ENCODE data around the gene CCDC182. TPM values are rescaled to one million over a fixed set of nuclear protein-coding genes. Genes with fewer than 3 reads are reported as not detected.

CCDC182 gene
- total and polyA plus RNA-seq, 7 donors, result not detected

- intact Hi-C loops (cut with DNase I), result no loop called here
- Histone ChIP-seq H3K27ac (no peak overlapping the region), H3K4me3 (no peak overlapping the region), H3K9me3 (no peaks in the 10 kb centered on the region), H3K36me3 (no peaks in the 10 kb centered on the region), H3K4me1 (no peaks in the 10 kb centered on the region), H3K27me3 (no peaks in the 10 kb centered on the region)
- TF ChIP-seq CTCF (IDR thresholded peaks at IDR 0.05), result no peak
- TF ChIP-seq POLR2AphosphoS5 (IDR thresholded peaks at IDR 0.05), result no peak
- TF ChIP-seq EP300 (IDR thresholded peaks at IDR 0.05), result no peak
- no peak for TF ChIP-seq POLR2A (IDR thresholded peaks at IDR 0.05)
- WGBS, 2 donors, result 92 to 95% methylated on average over 7 of the region's 7 CpGs
- no peak for DNase-seq
Observed at GRCh38 chr17:57697197-57697596, 47.9 kb downstream of the CCDC182 start.

- no peaks in the 10 kb centered on the region for H3K27me3 ChIP-seq
- H3K27ac ChIP-seq, result no peak overlapping the region
- no peak for TF ChIP-seq POLR2AphosphoS5 (IDR thresholded peaks at IDR 0.05)
- no peak for TF ChIP-seq EP300 (IDR thresholded peaks at IDR 0.05)
- TF ChIP-seq POLR2A (IDR thresholded peaks at IDR 0.05), result no peak
- TF ChIP-seq CTCF (IDR thresholded peaks at IDR 0.05), result no peak
- no peak for DNase-seq
- intact Hi-C loops (cut with DNase I), result no loop called here
- WGBS, 2 donors, result 79 to 80% methylated on average over 3 of the region's 3 CpGs
- H3K4me1 ChIP-seq, result no peaks in the 10 kb centered on the region
- no peaks in the 10 kb centered on the region for H3K9me3 ChIP-seq
- no peaks in the 10 kb centered on the region for H3K36me3 ChIP-seq
- H3K4me3 ChIP-seq, result no peak overlapping the region
Observed at GRCh38 chr17:57696050-57696449, 49.0 kb downstream of the CCDC182 start.

Small RNA genes within 50 kb of the gene (small RNA-seq; reads per million reads assigned to genes)
- 0 reads per million in 3 donors for gene RN7SKP94

Other genes starting within 250 kb of the CCDC182 start
- gene MRPS23, start 104.7 kb upstream of the CCDC182 start, total RNA-seq, result 10 to 100 TPM in 3 of 4 donors, 1 to 10 TPM in 1; 9.5 to 15.1 (median 13.3) TPM
- gene MRPS23, start 104.7 kb upstream of the CCDC182 start, polyA plus RNA-seq, result 10 to 100 TPM; 16.6 to 43.9 (median 17.4) TPM
- gene CUEDC1, start 210.1 kb upstream of the CCDC182 start, total RNA-seq, result 10 to 100 TPM; 29.5 to 64.0 (median 33.7) TPM
- 10 to 100 TPM in 2 of 3 donors, 1 to 10 TPM in 1; 3.0 to 20.0 (median 11.4) TPM for gene CUEDC1, start 210.1 kb upstream of the CCDC182 start, polyA plus RNA-seq
- gene VEZF1, start 243.0 kb upstream of the CCDC182 start, total RNA-seq, result 100 to 1,000 TPM in 3 of 4 donors, 10 to 100 TPM in 1; 99.8 to 120 (median 105) TPM
- gene VEZF1, start 243.0 kb upstream of the CCDC182 start, polyA plus RNA-seq, result 10 to 100 TPM; 17.8 to 24.8 (median 21.0) TPM

Measured in sigmoid colon (tissue), 7 donors.